Peyer's patch (tissue), 4 donors: ENCODE measurements around the gene KIF26B. TPM values are rescaled to one million over a fixed set of nuclear protein-coding genes. Genes with fewer than 3 reads are reported as not detected.

Source experiments
- DNase-seq, 3 donors: peaks; one replicate each; pipeline ENCODE4 v3.0.0-alpha.2; 2017 to 2019
- H3K27ac ChIP-seq, 4 donors: fragments of 200-600 bp; sonication (generic); one replicate each; pipeline ENCODE4 v1.5.1; 2016 to 2019
- H3K27me3 ChIP-seq, 2 donors: fragments of 200-600 bp; sonication (generic); one replicate each; pipeline ENCODE4 v1.5.1; 2019
- H3K36me3 ChIP-seq, 3 donors: fragments of 200-600 bp; sonication (generic); one replicate each; pipeline ENCODE4 v1.5.1; 2016 to 2019
- H3K4me1 ChIP-seq, 4 donors: fragments of 200-600 bp; sonication (generic); one replicate each; pipeline ENCODE4 v1.5.1; 2016 to 2019
- H3K4me3 ChIP-seq, 4 donors: fragments of 200-600 bp; sonication (generic); 1 replicate in 3 of 4; 2 replicates in 1 of 4; pipeline ENCODE4 v1.5.1; 2016 to 2019; ENCODE audit warnings: mild to moderate bottlenecking in 1 of 4
- H3K9me3 ChIP-seq, 4 donors: fragments of 200-600 bp; sonication (generic); one replicate each; pipeline ENCODE4 v1.5.1; 2016 to 2019; ENCODE audit warnings: mild to moderate bottlenecking in 1 of 4
- POLR2A ChIP-seq, 2 donors: fragments of 450-650 bp; IDR thresholded peaks; one replicate each; pipeline ENCODE4 v1.5.1; 2017; ENCODE audit warnings: antibody characterized with exemption in 2 of 2, mild to moderate bottlenecking in 2 of 2, moderate library complexity in 2 of 2
- total RNA-seq, 4 donors: library from RNA; depleted of rRNA; stranded (reverse); fragments of >200 nt; gene quantifications; one replicate each; pipeline ENCODE4 v1.1.0, GENCODE V29; 2016
- TF ChIP-seq, protein P1 (sequence below), 6 experiments: fragments of 450-650 bp in 4 of 6; fragments of 200-600 bp in 2 of 6; sonication (generic) in 1 of 6; IDR thresholded peaks; one replicate each; pipeline ENCODE4 v1.5.1; 2017 to 2019; ENCODE audit warnings: antibody characterized with exemption in 6 of 6, mild to moderate bottlenecking in 3 of 6, moderate library complexity in 1 of 6

KIF26B gene
- total RNA-seq, 4 donors from 2014 or later = 0.70 to 1.6 (median 1.1) TPM

DNA sequence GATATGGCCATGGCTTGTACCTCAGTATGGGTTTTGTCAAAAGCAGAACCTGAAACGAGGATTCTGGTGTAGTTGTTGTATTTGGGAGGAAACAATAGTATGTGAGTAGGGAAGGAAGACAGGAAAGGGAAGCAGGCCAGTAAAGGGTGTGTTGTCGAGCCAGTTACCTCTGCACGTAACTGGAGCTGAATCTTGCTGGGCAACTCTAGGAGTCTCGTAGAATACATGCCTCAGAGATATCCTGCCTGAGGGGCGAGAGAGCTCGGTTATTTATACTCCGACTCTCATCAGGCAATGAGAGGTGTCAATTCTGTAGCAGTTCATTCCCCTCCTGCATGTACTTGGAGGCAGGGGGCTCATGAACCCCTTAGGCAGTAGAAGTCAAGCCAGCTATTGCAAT, 45.9 kb upstream of the KIF26B start:
- H3K4me1 ChIP-seq = no peaks in the 10 kb centered on the region
- DNase-seq = no peak
- H3K27ac ChIP-seq = no peak overlapping the region
- H3K9me3 ChIP-seq = no peaks in the 10 kb centered on the region
- no peaks in the 10 kb centered on the region for H3K27me3 ChIP-seq
- no peaks in the 10 kb centered on the region for H3K36me3 ChIP-seq
- TF ChIP-seq POLR2A (IDR thresholded peaks at IDR 0.05) = no peak
- TF ChIP-seq, protein P1, sequence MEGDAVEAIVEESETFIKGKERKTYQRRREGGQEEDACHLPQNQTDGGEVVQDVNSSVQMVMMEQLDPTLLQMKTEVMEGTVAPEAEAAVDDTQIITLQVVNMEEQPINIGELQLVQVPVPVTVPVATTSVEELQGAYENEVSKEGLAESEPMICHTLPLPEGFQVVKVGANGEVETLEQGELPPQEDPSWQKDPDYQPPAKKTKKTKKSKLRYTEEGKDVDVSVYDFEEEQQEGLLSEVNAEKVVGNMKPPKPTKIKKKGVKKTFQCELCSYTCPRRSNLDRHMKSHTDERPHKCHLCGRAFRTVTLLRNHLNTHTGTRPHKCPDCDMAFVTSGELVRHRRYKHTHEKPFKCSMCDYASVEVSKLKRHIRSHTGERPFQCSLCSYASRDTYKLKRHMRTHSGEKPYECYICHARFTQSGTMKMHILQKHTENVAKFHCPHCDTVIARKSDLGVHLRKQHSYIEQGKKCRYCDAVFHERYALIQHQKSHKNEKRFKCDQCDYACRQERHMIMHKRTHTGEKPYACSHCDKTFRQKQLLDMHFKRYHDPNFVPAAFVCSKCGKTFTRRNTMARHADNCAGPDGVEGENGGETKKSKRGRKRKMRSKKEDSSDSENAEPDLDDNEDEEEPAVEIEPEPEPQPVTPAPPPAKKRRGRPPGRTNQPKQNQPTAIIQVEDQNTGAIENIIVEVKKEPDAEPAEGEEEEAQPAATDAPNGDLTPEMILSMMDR (IDR thresholded peaks at IDR 0.05) = no peak
- H3K4me3 ChIP-seq = no peak overlapping the region

DNA sequence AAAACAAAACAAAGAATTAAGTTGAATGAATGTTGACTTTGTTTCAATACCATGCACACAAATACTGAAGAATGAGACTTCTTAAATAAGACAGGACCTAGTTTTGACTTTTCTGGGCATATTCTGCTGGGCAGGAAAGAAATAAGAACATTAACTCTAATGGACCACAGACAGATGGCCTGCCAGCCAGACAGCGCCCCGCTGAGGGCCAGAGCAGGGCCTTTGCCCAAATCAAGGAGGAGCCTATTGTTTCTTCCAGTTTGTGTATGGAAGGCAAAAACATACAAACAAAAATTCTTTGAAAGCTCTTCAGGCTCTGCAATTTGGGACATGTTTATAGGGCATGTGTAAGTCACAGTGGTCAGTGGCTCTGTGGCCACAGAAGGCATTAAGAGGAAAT, 44.4 kb upstream of the KIF26B start:
- TF ChIP-seq, protein P1 (IDR thresholded peaks at IDR 0.05) = no peak
- TF ChIP-seq POLR2A (IDR thresholded peaks at IDR 0.05) = no peak
- Histone ChIP-seq H3K9me3 (no peaks in the 10 kb centered on the region), H3K27ac (no peak overlapping the region), H3K27me3 (no peaks in the 10 kb centered on the region), H3K4me1 (no peaks in the 10 kb centered on the region), H3K4me3 (no peak overlapping the region), H3K36me3 (no peaks in the 10 kb centered on the region)
- DNase-seq = no peak

DNA sequence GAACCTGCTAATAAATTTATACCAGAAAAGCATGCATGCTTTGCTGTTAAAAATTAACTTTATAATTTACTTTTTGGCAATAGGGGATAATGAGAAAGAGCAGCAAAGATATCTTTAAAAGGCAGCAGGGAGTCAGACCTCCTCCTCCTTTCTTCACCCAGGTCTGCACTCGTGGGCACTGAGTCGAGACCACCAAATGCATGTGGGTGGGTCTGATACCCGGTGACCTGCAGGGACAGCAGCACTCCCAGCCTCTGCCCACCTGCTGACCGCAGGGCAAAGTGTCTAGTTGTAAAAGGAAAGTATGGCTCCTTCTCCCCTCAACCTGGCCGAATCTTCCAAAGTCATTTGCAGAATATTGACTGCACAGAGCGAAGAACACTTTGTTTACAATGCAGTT, 43.7 kb upstream of the KIF26B start:
- no peak overlapping the region for H3K4me3 ChIP-seq
- H3K36me3 ChIP-seq = no peaks in the 10 kb centered on the region
- H3K27me3 ChIP-seq = no peaks in the 10 kb centered on the region
- no peak overlapping the region for H3K27ac ChIP-seq
- no peaks in the 10 kb centered on the region for H3K9me3 ChIP-seq
- TF ChIP-seq POLR2A (IDR thresholded peaks at IDR 0.05) = no peak
- TF ChIP-seq, protein P1 (IDR thresholded peaks at IDR 0.05) = no peak
- DNase-seq = no peak
- no peaks in the 10 kb centered on the region for H3K4me1 ChIP-seq

DNA sequence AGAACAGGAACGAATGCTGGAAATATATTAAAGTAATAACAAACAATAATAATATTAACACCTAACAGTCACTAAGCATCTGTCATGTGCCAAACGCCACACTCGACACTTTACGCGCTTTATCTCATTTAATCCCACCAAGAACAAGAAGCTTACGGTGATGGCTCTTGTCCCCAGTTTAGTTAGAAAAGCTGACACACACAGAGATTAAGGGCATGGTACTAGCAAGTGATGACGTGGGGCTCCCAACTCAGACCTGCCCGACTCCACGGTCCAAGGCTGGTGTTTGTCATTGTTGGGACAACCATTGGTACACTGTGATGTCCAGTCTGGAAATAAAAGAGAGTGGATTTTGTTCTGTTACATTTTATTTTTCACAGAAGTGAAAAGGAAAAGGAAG, 41.1 kb upstream of the KIF26B start:
- Histone ChIP-seq H3K9me3 (no peaks in the 10 kb centered on the region), H3K27ac (no peak overlapping the region), H3K27me3 (no peaks in the 10 kb centered on the region), H3K4me1 (no peaks in the 10 kb centered on the region), H3K36me3 (no peaks in the 10 kb centered on the region), H3K4me3 (no peak overlapping the region)
- TF ChIP-seq, protein P1 (IDR thresholded peaks at IDR 0.05) = no peak
- no peak for TF ChIP-seq POLR2A (IDR thresholded peaks at IDR 0.05)
- no peak for DNase-seq

DNA sequence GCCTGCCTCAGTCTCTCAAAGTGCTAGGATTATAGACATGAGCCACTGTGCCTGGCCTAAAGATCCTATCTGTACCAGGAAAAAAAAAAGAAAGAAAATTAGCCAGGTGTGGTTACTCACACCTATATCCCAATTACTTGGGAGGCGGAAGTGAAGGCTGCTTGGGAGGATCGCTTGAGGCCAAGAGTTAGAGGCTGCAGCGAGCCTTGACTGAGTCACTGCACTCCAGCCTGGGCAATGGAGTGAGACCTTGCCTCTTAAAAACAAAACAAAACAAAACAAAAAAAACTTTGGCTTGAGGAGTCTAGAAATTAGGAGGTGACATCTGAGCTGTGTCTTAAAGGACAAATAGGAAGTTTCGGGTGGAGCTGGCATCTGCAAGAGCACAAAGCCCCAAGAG, 38.7 kb upstream of the KIF26B start:
- no peak for DNase-seq
- H3K4me1 ChIP-seq = no peaks in the 10 kb centered on the region
- no peaks in the 10 kb centered on the region for H3K9me3 ChIP-seq
- no peak overlapping the region for H3K27ac ChIP-seq
- TF ChIP-seq POLR2A (IDR thresholded peaks at IDR 0.05) = no peak
- TF ChIP-seq, protein P1 (IDR thresholded peaks at IDR 0.05) = no peak
- no peaks in the 10 kb centered on the region for H3K36me3 ChIP-seq
- no peak overlapping the region for H3K4me3 ChIP-seq
- H3K27me3 ChIP-seq = no peaks in the 10 kb centered on the region

DNA sequence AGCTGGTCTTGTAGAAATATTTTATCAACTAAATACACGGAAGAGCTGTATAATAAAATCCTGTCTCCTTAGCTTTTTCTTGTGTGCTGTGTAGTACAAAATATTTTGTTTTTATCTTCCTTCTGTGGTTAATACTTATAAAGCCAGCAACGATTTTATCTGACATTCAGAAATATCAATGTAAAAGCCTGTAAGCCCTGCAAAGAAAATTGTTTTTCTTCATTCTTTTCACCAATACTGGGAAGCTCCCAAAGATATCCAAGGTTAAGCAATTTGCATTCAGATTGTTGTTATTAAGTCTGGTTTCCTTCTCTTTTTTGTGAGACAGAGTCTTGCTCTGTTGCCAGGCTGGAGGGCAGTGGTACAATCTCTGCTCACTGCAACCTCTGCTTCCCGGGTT, 38.0 kb upstream of the KIF26B start:
- H3K36me3 ChIP-seq = no peaks in the 10 kb centered on the region
- no peaks in the 10 kb centered on the region for H3K4me1 ChIP-seq
- TF ChIP-seq, protein P1 (IDR thresholded peaks at IDR 0.05) = no peak
- no peak for TF ChIP-seq POLR2A (IDR thresholded peaks at IDR 0.05)
- no peak overlapping the region for H3K4me3 ChIP-seq
- H3K27ac ChIP-seq = no peak overlapping the region
- no peak for DNase-seq
- no peaks in the 10 kb centered on the region for H3K9me3 ChIP-seq
- no peaks in the 10 kb centered on the region for H3K27me3 ChIP-seq
